IMR-90 (cell line): ENCODE data around the gene CACNA2D1. TPM values are rescaled to one million over a fixed set of nuclear protein-coding genes. Genes with fewer than 3 reads are reported as not detected.

Experiments used
- ATAC-seq: fragments of 200-7000 bp; cut with Tn5 transposase; 2 replicates; pipeline ENCODE4 v1.9.1; 2020; ENCODE audit warnings: low read depth, mild to moderate bottlenecking, moderate library complexity
- BruUV-seq: library from RNA; stranded (reverse); fragments of 400-500 nt; replicated peaks from 2 replicates; lab custom pipeline; 2021; lab: Mats Ljungman, UMichigan
- CTCF ChIA-PET: fragments of 300-600 bp; formaldehyde crosslinking; extraction: SDS; loops from one replicate; lab custom pipeline; 2021; ENCODE audit warnings: antibody characterized with exemption; lab: Yijun Ruan, JAX
- POLR2A ChIA-PET: fragments of 300-600 bp; sonication (Branson Sonifier 250); formaldehyde crosslinking; loops from one replicate; lab custom pipeline; 2022; ENCODE audit warnings: antibody characterized with exemption; ENCODE audit not compliant: unreplicated experiment; lab: Charles Lee
- DNase-seq: peaks from one replicate; pipeline ENCODE4 v3.0.0; 2013
- H2AFZ ChIP-seq: replicated peaks from 2 replicates; pipeline ENCODE3; 2013; ENCODE audit warnings: low read length, mild to moderate bottlenecking; ENCODE audit not compliant: poor library complexity
- H2AK5ac ChIP-seq: 2 replicates; pipeline ENCODE4 v1.6.1; 2013; ENCODE audit warnings: low read depth, low read length, inconsistent platforms
- H2AK9ac ChIP-seq: replicated peaks from 2 replicates; pipeline ENCODE3; 2013; ENCODE audit warnings: mild to moderate bottlenecking, low read depth, low read length, moderate library complexity; ENCODE audit not compliant: poor library complexity
- H2BK120ac ChIP-seq: 2 replicates; pipeline ENCODE4 v1.6.1; 2013; ENCODE audit warnings: low read depth, low read length, inconsistent platforms
- H2BK15ac ChIP-seq: 3 replicates; pipeline ENCODE4 v1.6.1; 2013; ENCODE audit warnings: low read depth, low read length, inconsistent platforms
- H2BK20ac ChIP-seq: 2 replicates; pipeline ENCODE4 v1.6.1; 2013; ENCODE audit warnings: low read depth, mild to moderate bottlenecking, inconsistent platforms, low read length, moderate library complexity
- H2BK5ac ChIP-seq: 2 replicates; pipeline ENCODE4 v1.6.1; 2013; ENCODE audit warnings: mild to moderate bottlenecking, low read depth, low read length, inconsistent platforms; ENCODE audit not compliant: poor library complexity, severe bottlenecking
- H3K14ac ChIP-seq: replicated peaks from 2 replicates; pipeline ENCODE4 v1.6.1; 2013; ENCODE audit warnings: low read depth, low read length, inconsistent platforms
- H3K18ac ChIP-seq: 2 replicates; pipeline ENCODE4 v1.6.1; 2013; ENCODE audit warnings: low read depth, low read length, control low read depth
- H3K23ac ChIP-seq: 2 replicates; pipeline ENCODE4 v1.6.1; 2013; ENCODE audit warnings: low read depth, low read length, inconsistent platforms
- H3K27ac ChIP-seq: 2 replicates; pipeline ENCODE4 v1.5.1; 2013; ENCODE audit warnings: mild to moderate bottlenecking, control low read depth, low read length; ENCODE audit not compliant: insufficient read depth
- H3K27me3 ChIP-seq: 2 replicates; pipeline ENCODE4 v1.6.1; 2013; ENCODE audit warnings: low read length; ENCODE audit not compliant: control insufficient read depth, insufficient read depth
- H3K36me3 ChIP-seq: 2 replicates; pipeline ENCODE4 v1.6.1; 2013; ENCODE audit warnings: low read length, mixed read lengths; ENCODE audit not compliant: control insufficient read depth, insufficient read depth
- H3K4ac ChIP-seq: 2 replicates; pipeline ENCODE4 v1.6.1; 2013; ENCODE audit warnings: low read depth, low read length, inconsistent platforms
- H3K4me1 ChIP-seq: 2 replicates; pipeline ENCODE4 v1.6.1; 2013; ENCODE audit warnings: low read length, mixed read lengths; ENCODE audit not compliant: control insufficient read depth, insufficient read depth
- H3K4me2 ChIP-seq: 2 replicates; pipeline ENCODE4 v1.6.1; 2013; ENCODE audit warnings: low read depth, mild to moderate bottlenecking, control low read depth, low read length, moderate library complexity
- H3K4me3 ChIP-seq: 2 replicates; pipeline ENCODE4 v1.5.1; 2013; ENCODE audit warnings: low read depth, mild to moderate bottlenecking, control low read depth, low read length, moderate library complexity; ENCODE audit not compliant: insufficient read depth
- H3K56ac ChIP-seq: 2 replicates; pipeline ENCODE4 v1.6.1; 2013; ENCODE audit warnings: low read length, inconsistent platforms; ENCODE audit not compliant: insufficient read depth; ENCODE audit errors: extremely low read depth
- H3K79me1 ChIP-seq, 2 experiments: 2 replicates each; pipeline ENCODE4 v1.6.1; 2013; ENCODE audit warnings: low read length in 2 of 2, inconsistent platforms in 1 of 2, low read depth in 1 of 2
- H3K9ac ChIP-seq: 2 replicates; pipeline ENCODE4 v1.6.1; 2013; ENCODE audit warnings: low read depth, low read length, control low read depth
- H3K9me1 ChIP-seq: 2 replicates; pipeline ENCODE4 v1.6.1; 2013; ENCODE audit warnings: low read length, inconsistent platforms; ENCODE audit not compliant: insufficient read depth
- H3K9me3 ChIP-seq: 2 replicates; pipeline ENCODE4 v1.6.1; 2013; ENCODE audit warnings: low read length; ENCODE audit not compliant: control insufficient read depth, insufficient read depth
- H4K20me1 ChIP-seq: 2 replicates; pipeline ENCODE4 v1.6.1; 2013; ENCODE audit warnings: low read length, inconsistent platforms; ENCODE audit not compliant: insufficient read depth
- H4K5ac ChIP-seq: 2 replicates; pipeline ENCODE4 v1.6.1; 2013; ENCODE audit warnings: mild to moderate bottlenecking, low read depth, low read length, control low read depth
- H4K8ac ChIP-seq, 2 experiments: 2 replicates each; pipeline ENCODE4 v1.6.1; 2013; ENCODE audit warnings: low read depth in 2 of 2, low read length in 2 of 2, control low read depth in 1 of 2, inconsistent platforms in 1 of 2
- H4K91ac ChIP-seq: 2 replicates; pipeline ENCODE4 v1.6.1; 2013; ENCODE audit warnings: low read depth, low read length, inconsistent platforms; ENCODE audit not compliant: insufficient read depth
- BHLHE40 ChIP-seq: fragments of 150-350 bp; IDR thresholded peaks from 2 replicates; pipeline ENCODE4 v1.6.1; 2016; ENCODE audit warnings: mild to moderate bottlenecking, low read depth, low read length
- CEBPB ChIP-seq: IDR thresholded peaks from 2 replicates; pipeline ENCODE4 v1.6.1; 2012; ENCODE audit warnings: low read depth, low read length, improper control_type of control experiment
- CHD1 ChIP-seq: IDR thresholded peaks from 2 replicates; pipeline ENCODE4 v1.6.1; 2012; ENCODE audit warnings: low read depth, low read length, improper control_type of control experiment
- CTCF ChIP-seq: conservative IDR thresholded peaks from 2 replicates; pipeline ENCODE4 v1.5.1; 2012; ENCODE audit warnings: mild to moderate bottlenecking, low read depth, low read length, improper control_type of control experiment
- ELK1 ChIP-seq: fragments of 150-350 bp; IDR thresholded peaks from 2 replicates; pipeline ENCODE4 v1.6.1; 2016; ENCODE audit warnings: low read depth, mild to moderate bottlenecking, low read length, moderate library complexity, borderline replicate concordance
- FOS ChIP-seq: fragments of 150-350 bp; IDR thresholded peaks from 2 replicates; pipeline ENCODE4 v1.6.1; 2016; ENCODE audit warnings: low read depth, low read length
- MAFK ChIP-seq: IDR thresholded peaks from 2 replicates; pipeline ENCODE4 v1.6.1; 2012; ENCODE audit warnings: low read depth, low read length, improper control_type of control experiment
- MAZ ChIP-seq: IDR thresholded peaks from 2 replicates; pipeline ENCODE4 v1.6.1; 2012; ENCODE audit warnings: low read depth, mild to moderate bottlenecking, low read length, improper control_type of control experiment, moderate library complexity, borderline replicate concordance
- MXI1 ChIP-seq: IDR thresholded peaks from 2 replicates; pipeline ENCODE4 v1.6.1; 2012; ENCODE audit warnings: low read depth, mild to moderate bottlenecking, low read length, moderate library complexity, borderline replicate concordance
- NFE2L2 ChIP-seq: fragments of 150-350 bp; IDR thresholded peaks from 2 replicates; pipeline ENCODE4 v1.6.1; 2016; ENCODE audit warnings: low read depth, mild to moderate bottlenecking, low read length
- POLR2A ChIP-seq: IDR thresholded peaks from 2 replicates; pipeline ENCODE4 v1.6.1; 2012; ENCODE audit warnings: mild to moderate bottlenecking, low read depth, low read length
- RAD21 ChIP-seq: IDR thresholded peaks from 2 replicates; pipeline ENCODE4 v1.6.1; 2012; ENCODE audit warnings: low read length, improper control_type of control experiment
- RCOR1 ChIP-seq: IDR thresholded peaks from 2 replicates; pipeline ENCODE4 v1.6.1; 2012; ENCODE audit warnings: mild to moderate bottlenecking, low read length, improper control_type of control experiment; ENCODE audit not compliant: insufficient replicate concordance
- RFX5 ChIP-seq: IDR thresholded peaks from 2 replicates; pipeline ENCODE4 v1.8.0; 2012; ENCODE audit warnings: low read depth, mild to moderate bottlenecking, low read length, moderate library complexity
- SMC3 ChIP-seq: fragments of 150-350 bp; IDR thresholded peaks from 2 replicates; pipeline ENCODE4 v1.6.1; 2016; ENCODE audit warnings: low read depth, mild to moderate bottlenecking, antibody characterized with exemption, low read length, moderate library complexity
- dilution Hi-C: fragments of 300-500 bp; cut with HindIII; formaldehyde crosslinking; loops from one replicate; pipeline ENCODE4 v1.14.3; 2018; ENCODE audit warnings: low sequenced_read_pairs; ENCODE audit not compliant: unreplicated experiment
- in situ Hi-C: fragments of 300-500 bp; cut with MboI; formaldehyde crosslinking; loops from 3 replicates; pipeline ENCODE4 v1.14.3; 2019; ENCODE audit warnings: low sequenced_read_pairs, inconsistent platforms, mixed read lengths
- intact Hi-C: fragments of 100-400 bp; cut with micrococcal nuclease; formaldehyde crosslinking; loops from 2 replicates; pipeline ENCODE4 v1.10.0; 2022
- polyA plus RNA-seq, 3 experiments: library from polyadenylated mRNA; depleted of rRNA; stranded (reverse); fragments of >200 nt; gene quantifications; 2 replicates each; pipeline ENCODE4 v1.2.3, GENCODE V29; 2012; ENCODE audit warnings: low replicate concordance in 1 of 3
- total RNA-seq: library from RNA; depleted of rRNA; stranded (reverse); fragments of >200 nt; gene quantifications from 2 replicates; pipeline ENCODE4 v1.2.3, GENCODE V29; 2012
- TF ChIP-seq, protein P1 (sequence below): fragments of 150-350 bp; IDR thresholded peaks from 2 replicates; pipeline ENCODE4 v1.6.1; 2017; ENCODE audit warnings: mild to moderate bottlenecking, antibody characterized with exemption, low read length, low read depth

The CACNA2D1 gene
- total and polyA plus RNA-seq, 2 of the 4 experiments (the other 2 are of a cell fraction), result 5.8 to 21.9 TPM

GRCh38 chr7:82241356-82241755, 202.2 kb downstream of the CACNA2D1 start:
- ATAC-seq (no peak), DNase-seq (no peak)
- Histone ChIP-seq H2AK5ac (no peak overlapping the region), H3K27me3 (no peaks in the 10 kb centered on the region), H3K9me1 (peaks cover 2% of the 10 kb centered on the region; the same call in 1 of the 2 replicates), H3K9me3 (no peaks in the 10 kb centered on the region), H4K20me1 (no peaks in the 10 kb centered on the region), H4K5ac (no peak overlapping the region), H2BK20ac (no peak overlapping the region), H3K4me3 (no peak overlapping the region), H3K27ac (no peak overlapping the region), H3K36me3 (no peaks in the 10 kb centered on the region), H2BK15ac (no peak overlapping the region), H2AK9ac (no peak overlapping the region), H3K4me1 (no peaks in the 10 kb centered on the region), H3K79me1 (no peaks in the 10 kb centered on the region; a peak in 1 of 4 replicates), H2BK5ac (no peak overlapping the region), H2BK120ac (no peak overlapping the region), H3K18ac (no peak overlapping the region), H2AFZ (no peak overlapping the region), H3K23ac (no peak overlapping the region), H4K8ac (no peak overlapping the region), H3K4ac (no peak overlapping the region), H3K4me2 (no peak overlapping the region), H3K14ac (no peak overlapping the region), H3K9ac (no peak overlapping the region), H3K56ac (no peak overlapping the region), H4K91ac (no peak overlapping the region)
- in situ Hi-C loops (loop anchor here (25.0 kb wide), 1 partner anchor 754 kb away; no protein-coding TSS in a partner anchor), intact Hi-C loops (no loop called here), dilution Hi-C loops (no loop called here)
- ChIA-PET CTCF (no interaction called here), POLR2A (no interaction called here)
- no TSS peak for BruUV-seq
- no peak for TF ChIP-seq ELK1
- no peak for TF ChIP-seq MAFK
- TF ChIP-seq CHD1, result no peak
- no peak for TF ChIP-seq RFX5
- TF ChIP-seq BHLHE40, result no peak
- TF ChIP-seq CTCF, result no peak
- no peak for TF ChIP-seq CEBPB
- no peak for TF ChIP-seq NFE2L2
- no peak for TF ChIP-seq MXI1
- no peak for TF ChIP-seq RAD21
- TF ChIP-seq, protein P1, sequence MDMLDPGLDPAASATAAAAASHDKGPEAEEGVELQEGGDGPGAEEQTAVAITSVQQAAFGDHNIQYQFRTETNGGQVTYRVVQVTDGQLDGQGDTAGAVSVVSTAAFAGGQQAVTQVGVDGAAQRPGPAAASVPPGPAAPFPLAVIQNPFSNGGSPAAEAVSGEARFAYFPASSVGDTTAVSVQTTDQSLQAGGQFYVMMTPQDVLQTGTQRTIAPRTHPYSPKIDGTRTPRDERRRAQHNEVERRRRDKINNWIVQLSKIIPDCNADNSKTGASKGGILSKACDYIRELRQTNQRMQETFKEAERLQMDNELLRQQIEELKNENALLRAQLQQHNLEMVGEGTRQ, result no peak
- TF ChIP-seq FOS, result no peak
- TF ChIP-seq POLR2A, result no peak
- no peak for TF ChIP-seq SMC3
- TF ChIP-seq MAZ, result no peak
- no peak for TF ChIP-seq RCOR1
